Brain pericyte (primary cell): Measurements from ENCODE around the gene SEMA6A.
"Not testable (repeated sequence)": the region's sequence is repeated elsewhere in the genome, so short reads cannot be mapped to it uniquely, and the experiment has no call there.

Source experiments
- DNase-seq: peaks from one replicate; pipeline ENCODE4 v3.0.0-alpha.2; 2012; ENCODE audit warnings: low read depth, low spot score

The SEMA6A gene

DNA sequence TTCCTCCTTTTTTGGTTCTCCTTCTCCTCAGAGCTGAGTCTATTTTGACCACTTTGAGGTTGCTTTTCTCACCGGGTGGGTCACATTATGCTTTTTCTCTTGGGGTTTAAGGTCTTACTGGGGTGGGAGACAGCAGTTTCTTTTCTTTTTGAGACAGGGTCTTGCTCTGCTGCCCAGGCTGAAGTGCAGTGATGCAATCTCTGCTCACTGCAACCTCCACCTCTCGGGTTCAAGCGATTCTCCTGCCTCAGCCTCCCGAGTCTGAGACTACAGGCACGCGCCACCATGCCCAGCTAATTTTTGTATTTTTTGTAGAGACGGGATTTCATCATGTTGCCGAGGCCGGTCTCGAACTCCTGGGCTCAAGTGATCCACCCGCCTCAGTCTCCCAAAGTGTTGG lies 51.4 kb downstream of the SEMA6A start:
- not testable (repeated sequence) for DNase-seq

DNA sequence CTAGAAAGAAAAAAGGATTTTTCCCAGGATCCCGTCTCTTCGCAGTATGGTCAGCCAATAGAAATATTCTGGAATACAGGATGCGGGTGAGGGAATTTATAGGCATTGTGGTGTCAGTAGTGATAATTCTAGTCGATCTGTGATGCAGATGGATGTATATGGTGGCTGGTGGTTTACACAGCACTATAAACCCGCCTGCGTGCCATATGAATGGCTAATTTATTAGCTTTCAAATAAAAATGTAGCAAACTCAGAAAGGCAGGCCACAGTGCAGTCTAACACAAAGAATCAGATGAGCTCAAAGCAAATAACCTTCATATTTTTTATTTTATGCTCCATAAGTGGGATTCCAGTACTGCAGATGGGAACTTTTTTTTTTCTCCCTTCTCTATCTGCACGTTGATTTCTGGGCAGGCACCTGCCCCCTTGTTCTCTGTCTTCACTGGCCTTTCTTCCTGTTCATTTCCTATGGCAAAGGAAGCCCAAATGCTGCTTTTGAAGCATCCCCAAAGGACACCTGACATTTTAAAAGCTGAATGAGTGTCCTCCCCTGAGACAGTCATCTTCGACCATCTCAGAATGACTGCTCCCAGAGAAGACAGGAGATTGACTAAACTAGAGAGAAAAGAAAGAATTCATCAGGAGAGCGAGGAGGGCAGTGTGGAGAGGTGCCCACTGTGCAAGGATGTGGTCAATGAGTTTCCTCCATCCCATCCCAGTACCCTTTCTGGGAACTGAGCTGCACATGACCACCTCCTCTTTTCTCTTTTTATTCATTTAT lies 52.1 kb downstream of the SEMA6A start:
- no peak for DNase-seq

DNA sequence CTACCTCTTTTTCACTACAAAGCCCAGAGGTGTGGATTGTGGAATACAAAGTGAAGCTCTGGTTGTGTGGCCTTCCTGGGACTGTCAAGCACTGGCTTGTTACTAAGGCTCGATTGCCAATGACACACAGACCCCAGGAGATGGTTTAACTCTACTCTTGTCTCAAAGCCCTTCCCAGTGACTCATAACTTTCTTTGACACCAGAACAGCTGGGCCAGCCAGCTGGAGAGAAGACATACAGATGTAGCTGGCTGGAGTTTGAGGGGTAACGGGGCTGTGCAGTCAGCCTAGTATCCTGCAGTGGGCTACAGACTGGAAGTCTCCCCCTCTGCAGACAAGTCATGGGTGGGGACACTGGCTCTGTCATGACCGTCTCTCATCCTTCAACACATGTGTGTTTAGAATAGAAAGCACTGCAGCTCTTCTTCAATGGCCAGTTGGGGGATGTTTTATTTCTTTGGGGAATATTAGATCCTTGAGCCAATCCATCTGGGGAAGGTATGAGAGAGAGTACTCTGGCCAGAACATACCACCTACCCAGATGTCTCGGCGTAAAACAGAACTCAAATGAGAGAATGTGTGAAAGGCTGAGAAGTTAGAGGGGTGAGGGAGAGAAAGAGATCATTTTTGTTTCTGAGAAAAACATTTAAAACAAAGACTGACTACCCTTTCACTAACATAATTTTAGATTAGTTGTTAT lies 53.3 kb downstream of the SEMA6A start:
- no peak for DNase-seq

DNA sequence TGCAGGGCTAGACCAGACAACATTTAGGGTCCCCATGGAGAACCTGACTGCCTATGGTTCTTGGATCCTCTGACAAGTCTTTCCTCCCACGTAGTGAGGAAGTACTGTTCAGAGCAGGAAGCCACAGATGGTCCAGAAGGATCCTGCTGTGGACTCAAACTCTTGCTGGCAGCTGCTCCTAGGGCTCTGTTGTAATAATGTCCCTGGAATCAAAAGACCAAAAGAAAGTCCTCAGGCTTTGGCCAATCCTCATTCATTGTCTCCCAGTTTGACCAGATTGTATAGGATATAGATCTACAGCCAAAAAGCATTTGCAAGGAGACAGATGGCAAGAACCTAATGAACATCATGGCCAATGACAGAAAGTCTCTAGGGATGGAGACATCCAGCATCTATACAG lies 53.9 kb downstream of the SEMA6A start:
- DNase-seq = no peak

DNA sequence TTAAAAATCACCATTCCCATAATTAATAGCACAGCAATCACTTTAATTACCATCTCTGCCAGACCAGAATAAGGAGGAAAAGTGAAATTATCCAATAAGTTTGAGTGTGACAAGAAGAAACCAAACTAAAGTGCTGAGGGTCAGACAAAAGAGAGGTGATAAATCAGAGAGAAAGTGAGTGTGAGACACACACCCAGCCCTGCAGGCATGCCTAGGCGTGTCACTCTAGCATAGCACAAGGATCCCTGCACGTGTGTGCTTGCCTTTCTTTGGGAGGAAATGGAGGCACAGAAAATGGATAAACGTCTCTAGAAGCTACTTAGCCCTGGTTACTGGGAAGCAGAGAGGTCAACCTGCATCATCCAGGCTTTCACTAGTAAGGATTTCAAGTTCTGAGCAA lies 56.2 kb downstream of the SEMA6A start:
- DNase-seq = no peak

DNA sequence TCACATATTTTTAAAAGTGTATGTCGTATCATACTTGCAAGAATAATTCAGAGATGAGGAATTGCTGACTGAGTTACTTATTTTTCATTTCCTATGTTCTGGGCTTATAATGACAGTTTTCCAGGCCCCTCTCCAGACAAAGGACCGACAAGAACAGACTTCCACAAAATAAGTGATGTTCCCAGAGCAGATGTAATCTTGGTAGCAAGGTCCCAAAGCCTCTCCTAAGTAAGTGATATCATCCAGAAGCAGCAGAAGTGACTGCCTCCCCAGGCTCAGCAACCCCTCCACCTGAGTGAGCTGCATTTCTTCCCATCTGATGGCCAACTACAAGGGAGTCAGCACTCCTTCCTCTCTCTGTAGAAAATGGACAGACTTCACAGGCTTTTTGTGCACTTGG lies 57.1 kb downstream of the SEMA6A start:
- no peak for DNase-seq

DNA sequence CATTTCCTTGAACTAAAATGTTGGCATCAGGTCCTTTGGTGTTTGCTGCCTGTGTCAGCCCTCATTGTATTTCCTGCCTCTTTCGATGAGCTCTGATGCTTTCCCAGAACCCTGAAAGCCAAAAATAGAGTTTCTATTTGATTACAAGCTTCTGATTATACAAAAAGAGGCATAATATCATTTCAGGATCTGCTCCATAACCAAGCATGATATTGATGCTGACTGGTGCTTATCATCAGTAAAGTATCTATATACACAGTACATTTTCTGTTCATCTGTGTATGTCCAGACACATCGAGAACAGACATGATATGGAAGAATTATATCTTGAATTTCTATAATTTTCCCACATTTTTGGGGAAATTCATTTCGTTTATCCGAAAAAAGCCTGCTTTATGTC lies 58.6 kb downstream of the SEMA6A start:
- no peak for DNase-seq

DNA sequence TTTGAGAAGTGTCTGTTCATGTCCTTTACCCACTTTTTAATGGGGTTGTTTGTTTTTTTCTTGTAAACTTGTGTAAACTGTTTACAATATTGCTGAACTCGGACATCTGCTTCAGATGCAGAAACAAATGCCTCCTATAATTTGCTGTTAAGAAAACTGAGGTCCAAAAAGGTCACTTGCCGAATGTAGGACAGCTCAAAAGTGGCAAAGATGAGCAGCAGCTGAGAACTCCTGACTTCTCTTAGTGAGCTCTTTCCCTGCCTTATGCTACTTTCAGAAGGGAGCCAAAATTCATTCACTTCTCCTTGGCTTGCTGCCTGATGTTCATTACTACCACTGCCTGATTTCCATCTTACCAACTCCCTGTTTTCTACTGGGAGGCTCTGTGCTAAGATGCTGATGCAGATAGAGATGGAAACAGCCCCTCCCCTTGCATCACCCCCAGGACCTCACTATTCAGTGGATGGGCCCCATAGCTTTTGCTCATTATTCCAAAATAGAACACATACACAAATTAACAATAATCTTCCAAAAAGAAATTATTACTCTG lies 60.1 kb downstream of the SEMA6A start:
- DNase-seq = no peak

DNA sequence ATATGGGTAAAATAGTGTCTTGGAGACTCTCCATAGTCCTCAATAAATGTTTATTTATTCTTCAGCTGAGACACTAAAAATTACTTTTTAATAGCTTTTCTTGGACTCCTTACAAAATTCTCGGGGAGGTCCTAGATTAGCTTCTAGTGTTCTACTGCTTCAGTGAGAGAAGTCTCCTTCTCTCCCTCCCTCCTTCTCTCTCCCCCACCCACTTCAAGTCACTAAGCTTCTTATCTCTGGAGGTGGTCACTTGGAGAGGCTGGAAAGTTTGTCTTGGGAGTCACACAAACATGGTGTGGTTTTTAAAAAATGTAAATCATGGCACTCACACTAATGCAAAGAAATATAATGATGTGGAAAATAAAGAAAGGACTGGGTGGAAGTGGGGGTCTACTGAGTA lies 64.1 kb downstream of the SEMA6A start:
- no peak for DNase-seq

DNA sequence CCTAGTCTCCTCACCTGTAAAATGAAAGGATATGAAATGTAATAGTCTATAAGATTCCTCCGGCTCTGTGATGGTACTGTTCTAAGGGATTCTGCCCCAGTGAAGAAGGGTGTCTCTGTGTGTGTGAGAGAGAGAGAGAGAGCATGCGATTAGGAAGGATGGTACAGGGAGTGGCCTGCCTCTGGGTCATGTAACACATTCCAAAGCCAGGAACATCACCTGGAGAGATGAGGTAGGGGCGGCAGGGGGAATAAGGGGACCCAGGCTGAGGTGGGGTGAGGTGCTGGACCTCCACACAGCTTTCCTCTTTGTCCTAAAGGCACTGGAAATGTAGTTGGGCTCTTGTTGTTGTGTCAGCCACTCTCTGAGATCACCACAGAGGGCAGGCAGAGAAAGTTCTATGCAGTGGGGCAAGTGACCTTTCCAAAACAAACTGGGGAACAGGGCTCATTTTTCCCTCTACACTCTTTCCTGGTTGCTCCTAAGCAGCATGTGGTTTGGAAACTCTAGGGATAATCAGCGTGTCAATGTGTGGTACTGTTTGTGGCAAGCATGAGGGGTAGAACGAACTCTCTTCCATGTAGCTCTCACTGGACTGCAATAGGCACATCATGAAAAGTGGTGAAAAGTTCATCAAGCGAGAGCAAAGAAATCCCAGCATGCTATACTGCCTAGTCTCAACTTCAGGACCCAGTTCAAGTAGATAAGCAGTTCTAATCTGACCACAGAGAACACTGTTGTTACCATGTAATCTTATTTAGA lies 65.0 kb downstream of the SEMA6A start:
- DNase-seq = no peak

DNA sequence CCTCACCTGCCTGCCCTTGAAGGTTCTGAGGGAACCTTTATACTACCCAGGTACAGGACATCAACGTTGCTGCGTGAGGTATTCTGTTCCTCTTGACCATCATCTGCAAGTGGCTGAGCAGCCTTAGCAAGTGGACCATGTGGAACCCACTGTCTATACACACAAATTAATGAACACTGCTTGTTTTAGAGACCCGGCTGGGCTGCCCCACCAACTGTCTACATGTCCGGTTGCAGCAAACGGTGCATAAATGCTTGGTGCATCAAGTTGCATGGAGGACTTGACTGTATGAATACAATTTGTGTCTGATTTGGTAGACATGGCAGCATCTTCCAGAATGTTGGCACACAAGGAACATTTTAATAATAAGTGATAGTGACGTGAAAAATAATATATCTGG lies 65.8 kb downstream of the SEMA6A start:
- no peak for DNase-seq

DNA sequence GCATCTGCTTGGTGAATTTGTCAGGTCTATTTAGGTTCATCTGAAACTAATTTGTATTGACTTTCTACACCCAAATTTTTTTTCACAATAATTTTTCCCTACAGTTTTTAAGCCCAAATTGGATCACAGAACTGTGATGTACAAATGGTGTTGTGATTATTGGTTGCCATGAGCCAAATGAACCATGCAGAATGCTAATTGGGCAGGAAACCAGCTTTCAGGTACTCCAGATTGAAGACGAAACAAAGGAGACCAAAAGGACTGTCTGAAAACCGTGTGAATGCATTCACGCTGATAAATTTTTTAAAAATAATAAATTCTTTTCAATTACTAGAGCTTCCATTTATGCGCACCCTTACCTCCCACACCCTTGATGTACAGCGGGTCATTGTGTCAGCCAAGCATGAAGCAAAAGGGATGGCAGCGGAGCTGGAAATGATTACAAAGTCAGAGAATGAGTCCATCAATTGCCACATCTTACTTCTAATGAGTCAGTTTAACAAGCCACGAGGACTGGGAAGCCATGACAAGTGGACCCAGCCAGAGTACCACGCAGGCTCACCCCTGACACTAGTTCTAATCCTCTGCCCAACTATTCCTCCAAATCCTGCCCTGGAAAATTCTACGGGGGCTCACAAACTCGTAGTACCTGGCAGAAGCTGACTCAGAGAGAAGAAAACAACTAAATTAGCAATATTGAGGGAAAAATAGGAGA lies 66.5 kb downstream of the SEMA6A start:
- no peak for DNase-seq

DNA sequence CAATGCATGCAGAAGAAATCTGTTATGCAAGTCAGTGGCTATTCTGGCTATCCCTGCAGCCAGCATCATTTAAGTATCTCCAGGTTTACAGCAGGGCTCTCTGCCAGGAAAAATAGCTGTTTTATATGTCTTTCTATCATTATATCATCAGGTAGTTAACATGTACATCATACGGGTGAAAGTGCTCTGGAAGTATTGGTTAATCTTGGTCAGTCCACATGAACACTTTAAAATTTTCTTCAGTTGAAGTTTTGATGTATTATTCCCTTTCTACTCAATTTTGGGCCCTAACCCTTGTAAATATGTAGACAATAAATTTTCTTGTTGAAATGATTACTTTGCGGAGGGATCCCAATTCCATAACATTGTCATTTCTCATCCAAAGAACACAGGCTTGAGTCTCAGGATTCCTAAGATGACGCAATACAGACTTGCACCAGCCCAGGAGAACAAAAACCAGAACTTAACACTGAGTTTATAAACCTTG lies 67.5 kb downstream of the SEMA6A start:
- DNase-seq = no peak

DNA sequence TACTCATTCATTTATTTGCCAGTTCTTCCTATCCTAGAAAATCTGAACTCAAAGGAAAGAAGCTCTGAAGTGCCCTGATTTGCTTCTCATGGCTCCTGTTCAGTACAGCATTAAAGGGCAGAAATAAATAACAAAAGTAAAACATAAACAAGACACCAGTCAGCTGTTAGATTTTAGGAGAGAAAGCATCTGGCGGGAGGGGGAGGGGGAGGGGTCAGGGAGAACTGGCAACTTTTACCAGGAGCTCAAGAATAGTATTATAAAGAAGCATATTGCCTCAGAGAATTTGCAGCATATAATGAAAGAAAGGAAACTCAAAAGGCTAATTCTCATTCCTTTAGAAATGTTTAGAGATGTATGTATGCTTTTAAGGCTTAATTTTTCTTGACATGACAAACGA lies 68.1 kb downstream of the SEMA6A start:
- DNase-seq = no peak

DNA sequence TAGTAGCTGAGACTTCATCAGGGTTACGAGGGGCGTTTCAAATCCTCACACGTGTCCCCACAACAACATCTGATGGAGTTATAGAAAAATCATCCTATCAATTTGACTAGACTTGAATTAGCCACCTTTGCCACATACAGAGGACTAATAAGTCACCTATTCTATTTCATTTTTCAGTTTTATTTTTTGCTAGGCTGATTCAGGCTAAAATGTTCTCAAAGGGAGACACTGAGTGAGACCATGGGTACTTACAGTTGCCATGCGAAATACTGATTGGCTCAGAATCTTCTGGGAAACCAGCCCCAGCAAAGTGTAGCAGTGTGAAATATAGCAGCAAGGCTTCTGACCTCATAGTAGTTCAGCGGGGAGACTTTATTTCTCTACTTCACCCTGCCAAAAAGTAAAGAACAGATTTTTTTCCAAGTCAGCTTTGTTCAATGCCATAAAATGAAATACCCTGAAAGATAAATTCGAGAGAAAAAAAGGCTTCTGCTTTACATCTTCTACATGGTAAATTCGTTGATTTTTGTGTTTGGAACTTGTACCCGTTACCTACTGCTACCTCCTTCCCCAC lies 69.9 kb downstream of the SEMA6A start:
- no peak for DNase-seq

DNA sequence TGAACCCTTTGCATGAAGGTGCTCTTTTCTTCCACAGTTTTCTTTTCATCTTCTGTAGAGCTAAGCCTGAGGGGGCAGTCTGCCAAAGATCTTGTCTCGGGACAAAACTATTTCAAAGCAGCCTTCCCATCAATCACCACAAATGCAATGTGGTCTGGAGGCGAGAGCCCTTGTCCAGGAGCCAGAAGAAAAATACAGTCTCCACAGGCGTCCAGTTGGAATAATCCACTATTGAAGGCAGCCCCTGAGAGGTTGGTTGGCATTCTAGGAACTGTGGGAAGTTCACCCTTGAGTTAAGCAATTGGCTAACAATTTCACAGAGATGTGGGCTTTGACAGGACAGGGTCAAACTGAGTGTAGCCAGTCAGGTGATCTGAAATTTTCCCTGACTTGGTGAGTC lies 72.0 kb downstream of the SEMA6A start:
- peak; percentile 30 for DNase-seq

DNA sequence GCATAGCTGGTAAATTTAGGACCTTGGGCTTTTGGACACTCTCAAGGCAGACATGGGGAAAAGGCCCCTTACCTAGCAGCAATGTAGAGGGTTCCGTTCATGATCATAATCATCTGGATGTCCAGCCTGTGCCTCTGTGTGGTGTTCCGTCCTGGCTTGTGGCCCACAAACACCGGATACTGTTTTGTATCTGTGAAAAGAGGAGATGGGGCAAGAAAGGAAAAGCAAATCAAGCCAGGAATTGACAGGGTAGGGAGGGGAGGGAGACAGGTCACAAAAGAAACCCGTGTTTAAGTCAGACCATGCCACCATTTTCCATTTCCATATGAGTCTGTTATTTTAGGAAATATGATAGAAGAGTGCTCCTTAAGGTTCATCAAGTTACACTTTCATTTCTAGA lies 72.5 kb downstream of the SEMA6A start:
- no peak for DNase-seq

DNA sequence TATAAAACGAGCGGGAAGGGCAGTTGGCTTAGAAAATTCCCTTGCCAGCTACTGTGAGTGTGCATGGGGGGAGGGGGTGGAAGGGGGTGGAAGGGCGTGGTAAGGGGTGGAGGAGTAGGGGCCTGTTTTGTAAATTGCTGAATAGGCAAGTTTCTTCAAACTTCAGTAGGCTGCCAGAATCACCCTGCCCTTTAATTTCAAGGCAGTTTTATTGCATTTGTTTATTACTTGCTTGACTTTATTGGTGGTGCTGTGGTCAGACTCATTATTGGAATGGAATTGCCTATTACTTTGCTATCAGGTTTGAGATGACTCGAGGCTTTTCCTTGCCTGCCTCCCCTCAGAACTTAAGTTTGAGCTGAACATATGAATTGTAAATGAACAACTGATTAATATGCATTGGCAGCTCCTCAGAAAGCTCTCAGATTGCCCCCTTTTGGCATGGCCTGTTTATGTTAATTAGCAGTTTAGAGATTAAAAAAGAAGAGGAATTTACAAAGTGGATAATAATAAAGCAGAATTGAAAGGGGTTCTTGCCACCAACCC lies 76.0 kb downstream of the SEMA6A start:
- no peak for DNase-seq

DNA sequence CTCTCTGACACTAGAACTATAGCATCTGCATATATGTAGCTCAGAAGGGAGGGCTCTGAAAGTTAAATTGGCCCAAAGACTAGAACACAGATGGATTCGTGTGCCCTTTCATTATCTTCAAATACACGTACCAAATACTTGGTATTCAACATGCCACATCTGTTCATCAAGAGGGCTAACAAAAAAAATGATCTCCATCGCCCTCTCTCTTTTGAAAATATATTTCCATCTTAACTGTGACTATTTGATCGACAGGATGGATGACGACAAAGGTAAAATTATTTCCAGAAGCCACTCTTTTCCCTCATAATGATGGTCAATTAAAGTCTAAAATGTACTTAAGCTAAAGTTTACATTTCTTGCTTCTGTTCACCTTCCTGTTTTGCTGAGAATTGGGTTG lies 77.0 kb downstream of the SEMA6A start:
- DNase-seq = no peak

DNA sequence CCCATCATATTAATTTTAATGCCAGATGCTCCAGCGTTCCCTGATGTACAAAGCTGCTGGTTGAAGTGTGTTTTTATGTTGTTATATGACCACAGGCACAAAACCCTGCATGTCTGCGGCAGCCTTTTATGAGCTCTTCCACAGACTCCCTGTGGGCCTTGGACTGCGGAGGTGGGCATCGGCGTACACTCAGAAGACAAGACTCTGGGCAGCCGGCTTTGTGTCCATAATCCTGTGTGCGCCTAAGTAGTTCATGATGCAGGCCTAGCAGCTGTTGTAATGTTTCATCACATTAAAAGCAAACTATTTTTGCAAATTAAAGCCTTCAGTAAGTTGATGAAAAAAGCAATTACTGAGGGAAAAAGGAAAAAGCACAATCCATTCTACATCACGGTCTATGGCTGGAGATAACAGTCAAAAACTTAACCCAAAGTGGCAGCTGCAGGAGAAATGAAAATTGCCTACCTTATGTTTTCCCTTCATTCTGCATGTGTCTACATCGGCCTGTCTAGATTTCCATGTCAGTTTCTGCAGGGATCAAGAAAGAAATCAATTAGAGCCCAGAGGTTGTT lies 78.8 kb downstream of the SEMA6A start:
- no peak for DNase-seq
